NCI-H2227 (cell line): ENCODE results near the gene IDH3G.

Experiments used
- DNase-seq: peaks from one replicate; lab custom pipeline; 2025; ENCODE audit not compliant: unreplicated experiment; lab: John Stamatoyannopoulos, UW

IDH3G gene

GRCh38 chrX:153736071-153736820, 57.9 kb downstream of the IDH3G start:
- DNase-seq, result no peak
